Stimulated activated CD8-positive, alpha-beta memory T cell treated with anti-CD3 and anti-CD28 coated beads, Interleukin-12 subunit alpha, Interleukin-12 subunit beta, amount 100 ng/mL, for 1 hour (primary cell): ENCODE results near the gene ABCC8.
"Not testable (repeated sequence)": the region's sequence is repeated elsewhere in the genome, so short reads cannot be mapped to it uniquely, and the experiment has no call there.

Experiments used
- DNase-seq: peaks from one replicate; pipeline ENCODE4 v3.0.0-alpha.2; 2020; ENCODE audit warnings: low read depth

Gene ABCC8

GRCh38 chr11:17428261-17428660 lies 48.4 kb downstream of the ABCC8 start:
- DNase-seq = no peak

- not testable (repeated sequence) for DNase-seq
Observed at GRCh38 chr11:17426233-17426632, 50.4 kb downstream of the ABCC8 start.

GRCh38 chr11:17423533-17424310 lies 52.9 kb downstream of the ABCC8 start:
- DNase-seq = no peak

- DNase-seq = no peak
Observed at GRCh38 chr11:17421781-17422180, 54.9 kb downstream of the ABCC8 start.

GRCh38 chr11:17418444-17419081 lies 58.1 kb downstream of the ABCC8 start:
- no peak for DNase-seq

GRCh38 chr11:17416492-17416891 lies 60.2 kb downstream of the ABCC8 start:
- no peak for DNase-seq

- DNase-seq = no peak
Observed at GRCh38 chr11:17415523-17416104, 61.0 kb downstream of the ABCC8 start.

- no peak for DNase-seq
Observed at GRCh38 chr11:17414992-17415391, 61.7 kb downstream of the ABCC8 start.

GRCh38 chr11:17414317-17414737 lies 62.3 kb downstream of the ABCC8 start:
- DNase-seq = no peak

GRCh38 chr11:17413414-17414316 lies 63.0 kb downstream of the ABCC8 start:
- no peak for DNase-seq

GRCh38 chr11:17412488-17413180 lies 64.0 kb downstream of the ABCC8 start:
- no peak for DNase-seq

- DNase-seq = no peak
Observed at GRCh38 chr11:17411418-17411817, 65.2 kb downstream of the ABCC8 start.

GRCh38 chr11:17410606-17411379 lies 65.9 kb downstream of the ABCC8 start:
- no peak for DNase-seq

- DNase-seq = no peak
Observed at GRCh38 chr11:17408641-17409040, 68.0 kb downstream of the ABCC8 start.

GRCh38 chr11:17408026-17408425 lies 68.6 kb downstream of the ABCC8 start:
- no peak for DNase-seq

- no peak for DNase-seq
Observed at GRCh38 chr11:17407575-17407974, 69.1 kb downstream of the ABCC8 start.

- DNase-seq = no peak
Observed at GRCh38 chr11:17406818-17407149, 69.9 kb downstream of the ABCC8 start.

GRCh38 chr11:17406082-17406817 lies 70.4 kb downstream of the ABCC8 start:
- no peak for DNase-seq

- DNase-seq = no peak
Observed at GRCh38 chr11:17405232-17406005, 71.2 kb downstream of the ABCC8 start.
